NCI-H1092 treated with DMSO at 0.1 percent for 48 hours (cell line): ENCODE data around the gene NLGN1.

Source experiments
- DNase-seq: peaks from one replicate; lab custom pipeline; 2025; lab: John Stamatoyannopoulos, UW

Gene NLGN1

GRCh38 chr3:174335324-174335723 lies 937.8 kb downstream of the NLGN1 start:
- no peak for DNase-seq

DNA sequence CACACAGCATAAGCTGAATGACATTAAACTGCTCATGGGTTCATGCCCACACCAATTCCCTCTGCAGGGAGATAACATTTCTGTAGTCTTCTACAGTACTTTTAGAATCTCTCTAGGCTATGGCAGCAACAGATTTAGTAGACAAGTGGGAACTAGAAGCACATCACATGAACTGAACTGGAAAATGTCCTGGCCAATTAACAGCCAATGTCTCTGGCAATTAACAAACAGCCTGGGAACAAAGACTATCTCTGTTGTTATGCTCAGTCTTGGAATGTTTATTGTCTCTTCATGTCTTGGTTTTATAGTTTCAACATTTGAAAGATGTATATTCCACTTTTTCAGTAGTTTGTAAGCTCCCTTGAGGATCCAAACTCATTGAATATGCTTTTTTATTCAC lies 938.4 kb downstream of the NLGN1 start:
- DNase-seq, result no peak
